Neural cell (in vitro differentiated cells): ENCODE results near the gene PMF1. TPM values are rescaled to one million over a fixed set of nuclear protein-coding genes. Genes with fewer than 3 reads are reported as not detected.
A peak's percentile ranks its signal among the peaks of the same experiment; 100 is the strongest.

Experiments used
- H2AFZ ChIP-seq: fragments of 200-600, 300-800 bp; sonication (generic), shearing (Covaris generic); 2 replicates; pipeline ENCODE4 v1.6.0; 2014; ENCODE audit warnings: low read depth, mild to moderate bottlenecking, antibody characterized with exemption, low read length, moderate library complexity
- H3F3A ChIP-seq: fragments of 200-600 bp; shearing (Covaris generic); 2 replicates; pipeline ENCODE4 v1.6.1; 2016; ENCODE audit warnings: mild to moderate bottlenecking, moderate library complexity, mixed read lengths, antibody characterized with exemption, low read length; ENCODE audit not compliant: insufficient read depth, poor library complexity, severe bottlenecking
- H3K27ac ChIP-seq: fragments of 200-600, 300-800 bp; sonication (generic), shearing (Covaris generic); 2 replicates; pipeline ENCODE4 v1.5.1; 2014; ENCODE audit warnings: mild to moderate bottlenecking, low read length, moderate library complexity
- H3K27me3 ChIP-seq: fragments of 300-800, 200-600 bp; sonication (generic), shearing (Covaris generic); 2 replicates; pipeline ENCODE4 v1.6.0; 2014; ENCODE audit warnings: mild to moderate bottlenecking, low read depth, low read length, moderate library complexity; ENCODE audit not compliant: insufficient read depth
- H3K36me3 ChIP-seq: fragments of 300-800, 200-600 bp; sonication (generic), shearing (Covaris generic); 2 replicates; pipeline ENCODE4 v1.5.1; 2014; ENCODE audit warnings: mild to moderate bottlenecking, antibody characterized with exemption, low read length, moderate library complexity; ENCODE audit not compliant: insufficient read depth
- H3K4me2 ChIP-seq: fragments of 300-800, 200-600 bp; sonication (generic), shearing (Covaris generic); 2 replicates; pipeline ENCODE4 v1.6.0; 2014; ENCODE audit warnings: mild to moderate bottlenecking, low read length
- H3K4me3 ChIP-seq: fragments of 300-800, 200-600 bp; sonication (generic), shearing (Covaris generic); 2 replicates; pipeline ENCODE4 v1.5.1; 2014; ENCODE audit warnings: mild to moderate bottlenecking, low read length, moderate library complexity
- H3K79me2 ChIP-seq: fragments of 200-600 bp; shearing (Covaris generic); replicated peaks from 2 replicates; pipeline ENCODE4 v1.6.0; 2014; ENCODE audit warnings: mild to moderate bottlenecking, low read length, moderate library complexity; ENCODE audit not compliant: insufficient read depth
- H3K9ac ChIP-seq: fragments of 300-800, 200-600 bp; sonication (generic), shearing (Covaris generic); 2 replicates; pipeline ENCODE4 v1.6.1; 2016; ENCODE audit warnings: mild to moderate bottlenecking, low read length, mixed read lengths
- H3K9me2 ChIP-seq: fragments of 200-600 bp; shearing (Covaris generic); 2 replicates; pipeline ENCODE4 v1.6.1; 2016; ENCODE audit warnings: mild to moderate bottlenecking, low read length, mixed read lengths; ENCODE audit not compliant: insufficient read depth
- H3K9me3 ChIP-seq: fragments of 200-600, 300-800 bp; sonication (generic), shearing (Covaris generic); 2 replicates; pipeline ENCODE4 v1.6.1; 2016; ENCODE audit warnings: mild to moderate bottlenecking, mixed run types, low read length, moderate library complexity, mixed read lengths
- H4K20me1 ChIP-seq: fragments of 200-600 bp; shearing (Covaris generic); 2 replicates; pipeline ENCODE4 v1.6.1; 2016; ENCODE audit warnings: mild to moderate bottlenecking, mixed run types; ENCODE audit not compliant: insufficient read depth
- CTCF ChIP-seq: fragments of 450-650 bp; IDR thresholded peaks from 2 replicates; pipeline ENCODE4 v1.5.1; 2014; ENCODE audit warnings: antibody characterized with exemption, mild to moderate bottlenecking, moderate library complexity; ENCODE audit not compliant: poor library complexity, severe bottlenecking
- EP300 ChIP-seq: fragments of 450-650 bp; conservative IDR thresholded peaks from 2 replicates; pipeline ENCODE4 v1.6.1; 2014; ENCODE audit warnings: antibody characterized with exemption, mild to moderate bottlenecking, moderate library complexity; ENCODE audit not compliant: poor library complexity, severe bottlenecking
- EZH2 ChIP-seq: fragments of 200-600, 300-800 bp; shearing (Covaris generic), sonication (generic); IDR thresholded peaks from 2 replicates; pipeline ENCODE4 v1.6.1; 2014; ENCODE audit warnings: antibody characterized with exemption, low read length, borderline replicate concordance, mild to moderate bottlenecking; ENCODE audit not compliant: insufficient read depth, poor library complexity, severe bottlenecking
- MXI1 ChIP-seq: fragments of 450-650 bp; conservative IDR thresholded peaks from 2 replicates; pipeline ENCODE4 v1.6.1; 2014; ENCODE audit warnings: antibody characterized with exemption, mild to moderate bottlenecking; ENCODE audit not compliant: poor library complexity, severe bottlenecking
- POLR2AphosphoS5 ChIP-seq: IDR thresholded peaks from 2 replicates; pipeline ENCODE4 v1.6.1; 2012
- RAD21 ChIP-seq: fragments of 450-650 bp; conservative IDR thresholded peaks from 2 replicates; pipeline ENCODE4 v1.6.1; 2014; ENCODE audit warnings: antibody characterized with exemption, mild to moderate bottlenecking, moderate library complexity
- REST ChIP-seq: IDR thresholded peaks from 2 replicates; pipeline ENCODE4 v1.6.1; 2012; ENCODE audit warnings: borderline replicate concordance
- SMC3 ChIP-seq: fragments of 450-650 bp; conservative IDR thresholded peaks from 2 replicates; pipeline ENCODE4 v1.6.1; 2014; ENCODE audit warnings: antibody characterized with exemption, mild to moderate bottlenecking, moderate library complexity; ENCODE audit not compliant: poor library complexity
- TAF1 ChIP-seq: IDR thresholded peaks from 2 replicates; pipeline ENCODE4 v1.6.1; 2012; ENCODE audit warnings: low read depth
- polyA minus RNA-seq: library from RNA; depleted of rRNA, polyadenylated mRNA; stranded (reverse); fragments of >200 nt; gene quantifications from 2 replicates; pipeline ENCODE4 v1.2.3, GENCODE V29; 2014
- polyA plus RNA-seq: library from polyadenylated mRNA; depleted of rRNA; stranded (reverse); fragments of >200 nt; gene quantifications from 2 replicates; pipeline ENCODE4 v1.2.3, GENCODE V29; 2014

PMF1 gene, protein sequence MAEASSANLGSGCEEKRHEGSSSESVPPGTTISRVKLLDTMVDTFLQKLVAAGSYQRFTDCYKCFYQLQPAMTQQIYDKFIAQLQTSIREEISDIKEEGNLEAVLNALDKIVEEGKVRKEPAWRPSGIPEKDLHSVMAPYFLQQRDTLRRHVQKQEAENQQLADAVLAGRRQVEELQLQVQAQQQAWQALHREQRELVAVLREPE
- polyA plus RNA-seq (97.0 and 98.7 TPM in 2 replicates), polyA minus RNA-seq (37.4 and 45.3 TPM in 2 replicates)

- Histone ChIP-seq H3K36me3 (no peaks in the 10 kb centered on the region), H2AFZ (peak within 1 kb of the TSS; percentile 77), H3K79me2 (peaks cover 10% of the 10 kb centered on the region), H3K9me3 (no peaks in the 10 kb centered on the region), H3K9ac (peak within 1 kb of the TSS; percentile 89), H3K9me2 (no peaks in the 10 kb centered on the region), H3K4me2 (peak within 1 kb of the TSS; percentile 94), H3F3A (no peaks in the 10 kb centered on the region), H3K27me3 (no peaks in the 10 kb centered on the region), H4K20me1 (no peaks in the 10 kb centered on the region), H3K27ac (peak within 1 kb of the TSS; percentile 96), H3K4me3 (peak within 1 kb of the TSS; percentile 81)
- TF ChIP-seq REST (peak; percentile 91), CTCF (peak; percentile 44), POLR2AphosphoS5 (peak; percentile 91), MXI1 (peak; percentile 79), RAD21 (no peak), TAF1 (peak; percentile 98), EP300 (peak; percentile 71), EZH2 (no peak), SMC3 (peak; percentile 46)
These were observed at the start of gene PMF1 for GRCh38 chr1:156212833-156213643. Gene PMF1 (plus strand): TSS chr1:156213007. CDS start chr1:156213016, 9 bp downstream.

DNA sequence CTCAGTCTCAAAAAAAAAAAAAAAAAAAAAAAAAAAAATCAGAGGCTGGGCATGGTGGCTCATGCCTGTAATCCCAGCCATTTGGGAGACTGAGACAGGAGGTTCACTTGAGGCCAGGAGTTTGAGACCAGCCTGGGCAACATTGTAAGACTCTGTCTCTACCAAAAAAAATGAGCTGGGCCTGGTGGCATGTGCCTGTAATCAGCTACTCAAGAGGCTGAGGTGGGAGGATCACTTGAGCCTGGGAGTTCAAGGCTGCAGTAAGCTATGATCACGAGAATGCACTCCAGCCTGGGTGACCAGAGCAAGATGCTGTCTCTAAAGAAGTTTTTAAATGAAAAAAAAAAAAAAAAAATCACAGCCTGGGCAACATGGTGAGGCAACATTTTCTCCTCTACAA, 49.1 kb upstream of the PMF1 start:
- no peak overlapping the region for H3K27ac ChIP-seq
- peaks cover 11% of the 10 kb centered on the region for H3K36me3 ChIP-seq
- no peak overlapping the region for H2AFZ ChIP-seq
- H3K9me3 ChIP-seq: no peaks in the 10 kb centered on the region
- no peaks in the 10 kb centered on the region for H3F3A ChIP-seq
- no peak overlapping the region for H3K4me2 ChIP-seq
- H3K4me3 ChIP-seq: no peak overlapping the region
- no peaks in the 10 kb centered on the region for H3K79me2 ChIP-seq
- H4K20me1 ChIP-seq: no peaks in the 10 kb centered on the region
- no peaks in the 10 kb centered on the region for H3K9me2 ChIP-seq
- TF ChIP-seq EZH2: no peak
- TF ChIP-seq RAD21: no peak
- TF ChIP-seq SMC3: no peak
- TF ChIP-seq REST: no peak
- TF ChIP-seq POLR2AphosphoS5: no peak
- TF ChIP-seq MXI1: no peak
- TF ChIP-seq CTCF: no peak
- TF ChIP-seq EP300: no peak
- TF ChIP-seq TAF1: no peak
- H3K9ac ChIP-seq: no peak overlapping the region
- H3K27me3 ChIP-seq: no peaks in the 10 kb centered on the region
